IPS-NIHi11 (cell line): ENCODE measurements around the gene TMEM183A.

Experiments used
- DNase-seq: peaks from one replicate; pipeline ENCODE4 v3.0.0; 2012; ENCODE audit warnings: mixed read lengths, low spot score

TMEM183A gene

DNA sequence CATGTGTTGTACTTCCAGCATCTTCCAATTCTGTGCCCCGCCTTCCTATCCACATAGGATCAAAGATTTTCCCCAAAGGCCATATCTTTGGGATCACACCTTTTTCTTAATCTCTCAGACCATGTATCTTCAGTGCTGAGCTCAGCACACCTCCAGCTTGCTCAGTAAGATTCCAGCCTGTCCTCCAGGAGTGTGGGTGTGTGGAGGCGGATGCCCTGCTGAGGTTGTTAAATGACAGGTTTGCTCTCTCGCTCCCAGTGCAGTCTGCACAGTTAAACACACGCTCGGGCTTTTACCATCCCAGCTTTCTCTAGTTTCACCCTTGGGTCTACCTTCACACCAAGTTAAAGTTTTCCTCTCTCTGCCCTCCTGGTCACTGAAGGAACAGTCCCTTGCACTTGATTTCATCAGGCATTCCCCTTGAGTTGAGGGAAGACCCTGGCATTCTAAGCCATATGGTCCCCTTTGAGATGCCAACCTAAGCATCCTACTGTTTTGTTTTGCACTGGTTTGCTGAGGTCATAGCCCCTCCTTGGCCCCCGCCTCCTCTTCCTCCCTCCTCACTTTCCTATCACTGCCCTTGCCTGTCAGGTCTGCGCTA is 64.9 kb downstream of the TMEM183A start:
- no peak for DNase-seq

DNA sequence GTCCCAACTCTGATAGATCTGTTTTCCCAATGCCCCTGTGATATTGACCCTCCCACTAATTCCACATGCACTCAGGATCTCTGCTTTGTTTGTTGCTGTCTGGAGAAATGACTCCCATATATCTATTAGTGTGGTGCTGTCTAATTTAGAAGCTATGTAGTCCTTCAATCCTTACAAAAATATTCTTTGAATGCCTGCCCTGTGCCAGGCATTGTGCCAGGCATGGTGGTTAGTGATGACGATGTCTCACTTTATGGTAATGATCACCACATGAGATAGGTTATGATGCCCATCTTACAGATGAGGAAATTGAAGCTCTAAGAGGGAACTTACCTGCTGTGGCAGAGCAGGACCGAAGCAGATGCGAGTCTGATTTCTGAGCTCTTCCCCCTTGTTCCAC is 65.7 kb downstream of the TMEM183A start:
- DNase-seq, result no peak

DNA sequence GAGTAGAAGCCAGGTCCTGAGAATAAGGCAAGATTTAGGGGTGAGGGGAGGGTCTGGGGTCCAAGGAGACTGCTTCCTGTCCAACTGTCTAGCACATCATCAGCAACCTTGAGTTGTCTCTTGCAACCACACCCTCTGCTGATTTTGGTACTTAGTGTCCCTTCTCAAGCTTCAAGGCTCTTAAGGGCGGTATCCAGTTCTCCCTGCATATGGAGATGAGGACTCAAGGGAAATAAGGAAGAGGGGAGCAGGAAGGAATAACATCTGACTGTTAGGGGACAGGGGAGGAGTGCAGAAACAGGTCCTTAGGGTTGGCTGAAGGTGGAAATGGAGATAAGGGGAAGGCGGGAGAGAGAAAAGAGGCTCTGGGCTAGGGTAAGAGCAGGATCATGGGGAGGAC is 66.3 kb downstream of the TMEM183A start:
- DNase-seq, result no peak
